ENCODE data around the gene WDR35. TPM values are rescaled to one million over a fixed set of nuclear protein-coding genes. Genes with fewer than 3 reads are reported as not detected.

The WDR35 gene
- total RNA-seq (2014; rRNA removed; shearing (Covaris generic); ENCODE audit: low replicate concordance), result 8.3 and 15.9 TPM in 2 replicates

- peak within 1 kb of the TSS; percentile 87 for H3K4me2 ChIP-seq (ENCODE audit: low read depth, low read length, poor library complexity, severe bottlenecking)
- H3K9me3 ChIP-seq (ENCODE audit: low read length), result no peaks in the 10 kb centered on the region
- peak within 1 kb of the TSS; percentile 84 for H2AFZ ChIP-seq (ENCODE audit: low read length)
- H3K4me3 ChIP-seq (ENCODE audit: low read length), result peak within 1 kb of the TSS; percentile 90
- peaks cover 24% of the 10 kb centered on the region for H3K4me1 ChIP-seq (ENCODE audit: low read length)
- H3K27me3 ChIP-seq (ENCODE audit: low read length), result no peaks in the 10 kb centered on the region
- H3K79me2 ChIP-seq (ENCODE audit: low read length), result peaks cover 25% of the 10 kb centered on the region
- no peaks in the 10 kb centered on the region for H4K20me1 ChIP-seq (ENCODE audit: insufficient read depth, low read depth, low read length)
- peak within 1 kb of the TSS; percentile 88 for H3K9ac ChIP-seq (ENCODE audit: low read length)
- no peaks in the 10 kb centered on the region for H3K36me3 ChIP-seq (ENCODE audit: insufficient read depth, low read length)
- peak; percentile 94 for DNase-seq
- no peak within 1 kb of the TSS for H3K27ac ChIP-seq (ENCODE audit: low read length)
- peaks cover 6% of the 10 kb centered on the region; the same call in 1 of the 2 replicates for H3K9me2 ChIP-seq (replicated peaks; ENCODE audit: insufficient read depth, low read length)
These were observed at the start of gene WDR35 for GRCh38 chr2:19989667-19990415. Gene WDR35, minus strand, starts transcription at chr2:19990105. Its CDS starts 90 bp downstream, at chr2:19990015.

GRCh38 chr2:20037660-20038059 lies 47.8 kb upstream of the WDR35 start:
- H3K36me3 ChIP-seq (ENCODE audit: insufficient read depth, low read length), result peaks cover 57% of the 10 kb centered on the region
- no peak for DNase-seq
- H3K27me3 ChIP-seq (ENCODE audit: low read length), result no peaks in the 10 kb centered on the region
- no peaks in the 10 kb centered on the region for H3K9me2 ChIP-seq (replicated peaks; ENCODE audit: insufficient read depth, low read length)
- no peak overlapping the region for H3K4me3 ChIP-seq (ENCODE audit: low read length)
- H4K20me1 ChIP-seq (ENCODE audit: insufficient read depth, low read depth, low read length), result no peaks in the 10 kb centered on the region
- peaks cover 15% of the 10 kb centered on the region for H3K4me1 ChIP-seq (ENCODE audit: low read length)
- H3K4me2 ChIP-seq (ENCODE audit: low read depth, low read length, poor library complexity, severe bottlenecking), result no peak overlapping the region
- H3K9ac ChIP-seq (ENCODE audit: low read length), result no peak overlapping the region
- peaks cover 48% of the 10 kb centered on the region for H3K79me2 ChIP-seq (ENCODE audit: low read length)
- no peak overlapping the region for H2AFZ ChIP-seq (ENCODE audit: low read length)
- no peaks in the 10 kb centered on the region for H3K9me3 ChIP-seq (ENCODE audit: low read length)
- no peak overlapping the region for H3K27ac ChIP-seq (ENCODE audit: low read length)

DNA sequence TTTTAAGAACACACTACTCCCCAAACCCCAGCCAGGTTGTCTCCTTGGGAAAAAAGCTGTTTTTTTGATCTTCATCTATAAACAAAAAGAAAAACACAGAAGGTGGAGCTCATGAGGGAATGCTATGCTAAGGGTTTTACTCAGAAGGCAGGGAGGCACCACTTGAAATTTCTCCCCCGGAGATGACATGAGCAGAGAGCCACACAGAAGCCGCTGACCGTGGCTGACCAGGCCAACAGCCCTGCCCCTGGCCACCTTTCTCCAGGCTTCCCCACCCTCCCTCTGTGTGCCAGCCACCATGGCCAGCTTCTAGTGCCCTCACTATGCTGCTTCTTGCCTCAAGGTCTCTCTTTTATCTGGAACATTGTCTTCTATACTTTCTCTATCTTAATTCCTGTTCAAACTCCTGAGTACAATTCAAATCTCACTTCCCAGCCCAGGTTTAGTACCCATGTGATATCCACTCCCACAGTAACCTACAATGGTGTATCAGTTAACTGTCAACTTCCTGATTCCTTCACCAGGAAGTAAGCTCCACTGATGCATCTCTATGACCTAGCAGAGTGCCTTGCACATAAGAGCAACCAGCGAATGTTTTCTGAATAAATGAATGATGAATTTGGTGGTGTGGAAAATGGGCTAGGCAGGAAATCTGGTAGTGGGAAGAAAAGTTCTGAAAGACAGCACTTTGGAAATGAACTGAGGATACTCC lies 46.2 kb upstream of the WDR35 start:
- Histone ChIP-seq H3K9me3 (ENCODE audit: low read length) (no peaks in the 10 kb centered on the region), H3K36me3 (ENCODE audit: insufficient read depth, low read length) (peaks cover 65% of the 10 kb centered on the region), H3K4me3 (ENCODE audit: low read length) (no peak overlapping the region), H3K4me2 (ENCODE audit: low read depth, low read length, poor library complexity, severe bottlenecking) (no peak overlapping the region), H3K27ac (ENCODE audit: low read length) (no peak overlapping the region), H3K79me2 (ENCODE audit: low read length) (peaks cover 33% of the 10 kb centered on the region), H3K9me2 (replicated peaks; ENCODE audit: insufficient read depth, low read length) (no peaks in the 10 kb centered on the region), H3K9ac (ENCODE audit: low read length) (no peak overlapping the region), H3K27me3 (ENCODE audit: low read length) (no peaks in the 10 kb centered on the region), H3K4me1 (ENCODE audit: low read length) (peaks cover 21% of the 10 kb centered on the region), H4K20me1 (ENCODE audit: insufficient read depth, low read depth, low read length) (no peaks in the 10 kb centered on the region), H2AFZ (ENCODE audit: low read length) (no peak overlapping the region)
- no peak for DNase-seq

DNA sequence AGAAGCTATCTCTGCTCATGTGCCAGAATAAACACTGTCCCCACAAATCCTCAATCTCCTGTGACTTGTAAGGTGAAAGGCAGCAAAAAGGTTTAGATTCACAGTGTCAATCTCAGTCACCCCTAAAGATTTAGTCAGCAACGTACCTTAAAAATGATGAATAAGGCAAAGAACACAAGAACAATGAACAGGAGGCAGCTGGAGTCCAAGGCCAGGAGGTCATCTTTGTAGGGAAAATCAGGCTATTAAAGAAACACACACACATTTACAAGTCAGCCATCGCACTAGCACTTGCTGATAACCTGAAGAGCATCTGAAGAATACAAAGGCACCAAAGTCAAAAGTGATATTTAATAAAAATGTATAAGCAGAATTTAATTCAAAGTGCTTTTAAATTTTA lies 44.9 kb upstream of the WDR35 start:
- Histone ChIP-seq H3K9me2 (replicated peaks; ENCODE audit: insufficient read depth, low read length) (no peaks in the 10 kb centered on the region), H3K9ac (ENCODE audit: low read length) (no peak overlapping the region), H4K20me1 (ENCODE audit: insufficient read depth, low read depth, low read length) (no peaks in the 10 kb centered on the region), H2AFZ (ENCODE audit: low read length) (no peak overlapping the region), H3K4me2 (ENCODE audit: low read depth, low read length, poor library complexity, severe bottlenecking) (no peak overlapping the region), H3K27me3 (ENCODE audit: low read length) (no peaks in the 10 kb centered on the region), H3K36me3 (ENCODE audit: insufficient read depth, low read length) (peaks cover 66% of the 10 kb centered on the region), H3K79me2 (ENCODE audit: low read length) (peaks cover 22% of the 10 kb centered on the region), H3K9me3 (ENCODE audit: low read length) (no peaks in the 10 kb centered on the region), H3K27ac (ENCODE audit: low read length) (no peak overlapping the region), H3K4me1 (ENCODE audit: low read length) (peaks cover 21% of the 10 kb centered on the region), H3K4me3 (ENCODE audit: low read length) (no peak overlapping the region)
- DNase-seq, result no peak

- H3K9ac ChIP-seq (ENCODE audit: low read length), result no peak overlapping the region
- H3K4me3 ChIP-seq (ENCODE audit: low read length), result no peak overlapping the region
- H4K20me1 ChIP-seq (ENCODE audit: insufficient read depth, low read depth, low read length), result no peaks in the 10 kb centered on the region
- H3K79me2 ChIP-seq (ENCODE audit: low read length), result peaks cover 19% of the 10 kb centered on the region
- DNase-seq, result no peak
- H3K27ac ChIP-seq (ENCODE audit: low read length), result no peak overlapping the region
- H3K36me3 ChIP-seq (ENCODE audit: insufficient read depth, low read length), result peaks cover 69% of the 10 kb centered on the region
- H3K27me3 ChIP-seq (ENCODE audit: low read length), result no peaks in the 10 kb centered on the region
- H3K4me1 ChIP-seq (ENCODE audit: low read length), result peaks cover 21% of the 10 kb centered on the region
- H2AFZ ChIP-seq (ENCODE audit: low read length), result no peak overlapping the region
- no peaks in the 10 kb centered on the region for H3K9me2 ChIP-seq (replicated peaks; ENCODE audit: insufficient read depth, low read length)
- H3K4me2 ChIP-seq (ENCODE audit: low read depth, low read length, poor library complexity, severe bottlenecking), result no peak overlapping the region
- H3K9me3 ChIP-seq (ENCODE audit: low read length), result no peaks in the 10 kb centered on the region
These were observed 44.3 kb upstream of the WDR35 start for GRCh38 chr2:20034218-20034617.

GRCh38 chr2:20033322-20033721 lies 43.4 kb upstream of the WDR35 start:
- Histone ChIP-seq H3K27me3 (ENCODE audit: low read length) (no peaks in the 10 kb centered on the region), H2AFZ (ENCODE audit: low read length) (no peak overlapping the region), H3K4me2 (ENCODE audit: low read depth, low read length, poor library complexity, severe bottlenecking) (no peak overlapping the region), H4K20me1 (ENCODE audit: insufficient read depth, low read depth, low read length) (no peaks in the 10 kb centered on the region), H3K36me3 (ENCODE audit: insufficient read depth, low read length) (peaks cover 74% of the 10 kb centered on the region), H3K9me2 (replicated peaks; ENCODE audit: insufficient read depth, low read length) (no peaks in the 10 kb centered on the region), H3K4me1 (ENCODE audit: low read length) (peaks cover 14% of the 10 kb centered on the region), H3K79me2 (ENCODE audit: low read length) (peaks cover 15% of the 10 kb centered on the region; the same call in 1 of the 2 replicates), H3K27ac (ENCODE audit: low read length) (no peak overlapping the region), H3K9me3 (ENCODE audit: low read length) (no peaks in the 10 kb centered on the region), H3K4me3 (ENCODE audit: low read length) (no peak overlapping the region), H3K9ac (ENCODE audit: low read length) (no peak overlapping the region)
- no peak for DNase-seq

DNA sequence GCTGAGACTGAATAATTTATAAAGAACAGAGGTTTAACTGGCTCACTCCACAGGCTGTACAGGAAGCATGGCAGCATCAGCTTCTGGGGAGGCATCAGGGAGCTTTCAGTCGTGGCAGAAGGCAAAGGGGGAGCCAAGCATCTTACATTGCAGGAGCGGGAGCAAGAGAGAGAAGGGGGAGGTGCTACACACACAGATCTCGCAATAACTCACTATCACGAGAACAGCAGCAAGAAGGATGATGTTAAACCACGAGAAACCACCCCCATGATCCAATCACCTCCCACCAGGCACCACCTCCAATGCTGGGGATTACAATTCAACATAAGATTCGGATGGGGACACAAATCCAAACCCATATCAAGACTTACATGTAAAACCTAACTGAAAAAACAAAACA lies 40.3 kb upstream of the WDR35 start:
- no peak overlapping the region for H2AFZ ChIP-seq (ENCODE audit: low read length)
- no peak overlapping the region for H3K4me3 ChIP-seq (ENCODE audit: low read length)
- H3K4me2 ChIP-seq (ENCODE audit: low read depth, low read length, poor library complexity, severe bottlenecking), result no peak overlapping the region
- no peaks in the 10 kb centered on the region for H3K27me3 ChIP-seq (ENCODE audit: low read length)
- peaks cover 67% of the 10 kb centered on the region for H3K36me3 ChIP-seq (ENCODE audit: insufficient read depth, low read length)
- H3K9me2 ChIP-seq (replicated peaks; ENCODE audit: insufficient read depth, low read length), result no peaks in the 10 kb centered on the region
- H3K27ac ChIP-seq (ENCODE audit: low read length), result no peak overlapping the region
- no peak overlapping the region for H3K9ac ChIP-seq (ENCODE audit: low read length)
- 0 out of 2 replicates have a peak, but pooled peaks cover 7% of the 10 kb centered on the region for H3K4me1 ChIP-seq (ENCODE audit: low read length)
- H3K79me2 ChIP-seq (ENCODE audit: low read length), result no peaks in the 10 kb centered on the region
- no peaks in the 10 kb centered on the region for H3K9me3 ChIP-seq (ENCODE audit: low read length)
- no peaks in the 10 kb centered on the region for H4K20me1 ChIP-seq (ENCODE audit: insufficient read depth, low read depth, low read length)
- DNase-seq, result no peak

DNA sequence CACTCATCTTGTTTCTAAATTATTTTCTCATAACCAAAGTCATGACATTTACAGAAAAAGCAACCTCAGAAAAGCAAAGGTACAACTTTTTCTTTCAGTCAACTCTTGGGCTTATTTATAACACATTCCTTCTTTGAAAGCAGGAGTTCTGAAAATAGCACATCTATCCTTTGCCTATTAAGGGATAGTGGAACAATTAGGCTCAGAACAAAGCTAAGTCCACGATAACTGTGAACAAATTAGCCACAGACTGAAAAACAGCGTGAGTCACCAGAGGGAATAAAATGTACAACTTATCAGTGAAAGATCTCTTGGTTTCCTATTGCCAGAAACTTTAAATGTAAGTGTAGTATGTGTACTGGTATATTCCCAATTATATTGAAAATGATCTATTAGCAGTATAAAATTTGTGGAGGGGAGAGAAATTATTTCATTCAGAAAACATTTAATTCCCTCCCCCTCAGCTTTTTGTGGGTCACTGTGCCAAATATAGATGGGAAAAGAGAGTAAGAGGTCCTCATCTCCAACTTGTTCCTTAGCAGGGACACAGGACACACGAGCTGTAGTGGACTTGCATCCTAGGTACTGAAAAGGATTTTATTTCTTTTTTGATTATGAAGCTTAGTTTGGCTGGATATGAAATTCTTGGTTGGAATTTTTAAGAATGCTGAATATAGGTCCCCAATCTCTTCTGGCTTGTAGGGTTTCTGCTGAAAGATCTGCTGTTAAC lies 38.0 kb upstream of the WDR35 start:
- no peaks in the 10 kb centered on the region for H3K27me3 ChIP-seq (ENCODE audit: low read length)
- no peaks in the 10 kb centered on the region for H3K9me2 ChIP-seq (replicated peaks; ENCODE audit: insufficient read depth, low read length)
- H3K9me3 ChIP-seq (ENCODE audit: low read length), result no peaks in the 10 kb centered on the region
- H3K4me2 ChIP-seq (ENCODE audit: low read depth, low read length, poor library complexity, severe bottlenecking), result no peak overlapping the region
- no peak for DNase-seq
- H3K27ac ChIP-seq (ENCODE audit: low read length), result no peak overlapping the region
- 0 out of 2 replicates have a peak, but pooled peaks cover 7% of the 10 kb centered on the region for H3K4me1 ChIP-seq (ENCODE audit: low read length)
- peaks cover 48% of the 10 kb centered on the region for H3K36me3 ChIP-seq (ENCODE audit: insufficient read depth, low read length)
- H4K20me1 ChIP-seq (ENCODE audit: insufficient read depth, low read depth, low read length), result no peaks in the 10 kb centered on the region
- no peak overlapping the region for H2AFZ ChIP-seq (ENCODE audit: low read length)
- H3K9ac ChIP-seq (ENCODE audit: low read length), result no peak overlapping the region
- H3K4me3 ChIP-seq (ENCODE audit: low read length), result no peak overlapping the region
- H3K79me2 ChIP-seq (ENCODE audit: low read length), result no peaks in the 10 kb centered on the region
